Activated naive CD8-positive, alpha-beta T cell treated with anti-CD3 and anti-CD28 coated beads, Interleukin-2, amount 50 U/mL, for 16 hours (primary cell): ENCODE results near the gene CRIP2.

Experiments
- DNase-seq: peaks from one replicate; pipeline ENCODE4 v3.0.0-alpha.2; 2020; ENCODE audit warnings: low read depth, low spot score

Gene CRIP2

GRCh38 chr14:105444859-105445258 is 29.8 kb upstream of the CRIP2 start:
- no peak for DNase-seq

GRCh38 chr14:105445290-105445689 is 29.3 kb upstream of the CRIP2 start:
- DNase-seq: no peak

GRCh38 chr14:105445901-105446845 is 28.4 kb upstream of the CRIP2 start:
- no peak for DNase-seq

GRCh38 chr14:105446971-105447370 is 27.6 kb upstream of the CRIP2 start:
- DNase-seq: no peak

GRCh38 chr14:105447651-105448640 is 26.7 kb upstream of the CRIP2 start:
- DNase-seq: no peak

GRCh38 chr14:105448706-105449111 is 25.9 kb upstream of the CRIP2 start:
- DNase-seq: peak; percentile 13

GRCh38 chr14:105449276-105450122 is 25.1 kb upstream of the CRIP2 start:
- DNase-seq: no peak

- DNase-seq: no peak
Observed at GRCh38 chr14:105450123-105450505, 24.5 kb upstream of the CRIP2 start.

GRCh38 chr14:105450864-105451720 is 23.5 kb upstream of the CRIP2 start:
- no peak for DNase-seq

GRCh38 chr14:105452963-105453362 is 21.7 kb upstream of the CRIP2 start:
- DNase-seq: no peak

- no peak for DNase-seq
Observed at GRCh38 chr14:105453847-105454246, 20.8 kb upstream of the CRIP2 start.

GRCh38 chr14:105455086-105455640 is 19.5 kb upstream of the CRIP2 start:
- DNase-seq: no peak

- no peak for DNase-seq
Observed at GRCh38 chr14:105455766-105456660, 18.6 kb upstream of the CRIP2 start.

GRCh38 chr14:105456736-105457617 is 17.6 kb upstream of the CRIP2 start:
- DNase-seq: no peak

- DNase-seq: no peak
Observed at GRCh38 chr14:105458010-105458409, 16.6 kb upstream of the CRIP2 start.

GRCh38 chr14:105458571-105458970 is 16.1 kb upstream of the CRIP2 start:
- DNase-seq: no peak

GRCh38 chr14:105460116-105460515 is 14.5 kb upstream of the CRIP2 start:
- no peak for DNase-seq

- no peak for DNase-seq
Observed at GRCh38 chr14:105460616-105461015, 14.0 kb upstream of the CRIP2 start.
